GM12878 (cell line): ENCODE results near the gene ARID5B. TPM values are rescaled to one million over a fixed set of nuclear protein-coding genes. Genes with fewer than 3 reads are reported as not detected.

Experiments used
- ASH2L ChIP-seq: fragments of 300-600, 200-600 bp; sonication (generic); IDR thresholded peaks from 2 replicates; pipeline ENCODE4 v1.6.1; 2017; ENCODE audit warnings: low read depth, mild to moderate bottlenecking, borderline replicate concordance
- CREB1 ChIP-seq: IDR thresholded peaks from 2 replicates; pipeline ENCODE4 v1.6.1; 2012; ENCODE audit warnings: low read depth, mild to moderate bottlenecking, inconsistent platforms
- EGR1 ChIP-seq, 2 experiments: IDR thresholded peaks; 1 replicate in 1 of 2; 2 replicates in 1 of 2; pipeline ENCODE4 v1.6.1; 2011 to 2012; ENCODE audit warnings: low read depth in 2 of 2, low read length in 2 of 2, borderline replicate concordance in 1 of 2, mild to moderate bottlenecking in 1 of 2, moderate library complexity in 1 of 2
- EZH2 ChIP-seq: IDR thresholded peaks from 2 replicates; pipeline ENCODE4 v1.6.1; 2012; ENCODE audit warnings: low read depth, mild to moderate bottlenecking, control low read depth, inconsistent platforms, low read length, borderline replicate concordance; ENCODE audit not compliant: control insufficient read depth
- HDAC2 ChIP-seq: fragments of 200-600 bp; sonication (generic); IDR thresholded peaks from 2 replicates; pipeline ENCODE4 v1.6.1; 2017
- HDGF ChIP-seq: fragments of 450-650 bp; IDR thresholded peaks from 2 replicates; pipeline ENCODE4 v1.6.1; 2016; ENCODE audit warnings: antibody characterized with exemption
- IKZF1 ChIP-seq: fragments of 450-650 bp; conservative IDR thresholded peaks from 2 replicates; pipeline ENCODE4 v1.6.1; 2017; ENCODE audit warnings: antibody characterized with exemption, mild to moderate bottlenecking
- KLF5 ChIP-seq: fragments of 450-650 bp; IDR thresholded peaks from 2 replicates; pipeline ENCODE4 v1.6.1; 2014; ENCODE audit warnings: mild to moderate bottlenecking; ENCODE audit not compliant: partially characterized antibody
- NFYA ChIP-seq: IDR thresholded peaks from 2 replicates; pipeline ENCODE4 v1.6.1; 2011; ENCODE audit warnings: low read depth, mild to moderate bottlenecking, low read length, improper control_type of control experiment, borderline replicate concordance
- NR2F1 ChIP-seq: fragments of 450-650 bp; conservative IDR thresholded peaks from 2 replicates; pipeline ENCODE4 v1.6.1; 2017; ENCODE audit warnings: mild to moderate bottlenecking
- RFX5 ChIP-seq: IDR thresholded peaks from 2 replicates; pipeline ENCODE4 v1.6.1; 2011; ENCODE audit warnings: low read depth, low read length, improper control_type of control experiment
- WRNIP1 ChIP-seq: IDR thresholded peaks from 2 replicates; pipeline ENCODE4 v1.6.1; 2011; ENCODE audit warnings: low read depth, low read length, improper control_type of control experiment, borderline replicate concordance
- ZNF207 ChIP-seq: fragments of 450-650 bp; IDR thresholded peaks from 2 replicates; pipeline ENCODE4 v1.6.1; 2014; ENCODE audit warnings: antibody characterized with exemption, mild to moderate bottlenecking, borderline replicate concordance
- polyA plus RNA-seq, 11 experiments: library from polyadenylated mRNA; depleted of rRNA in 4 of 11; unstranded in 6 of 11; stranded (reverse) in 5 of 11; fragments of >200 nt; fragmentation: Nextera tagmentation in 4 of 11; fragmentation: Illumina TruSeq in 1 of 11; extraction: Ambion mirVana in 4 of 11; extraction: Trizol in 1 of 11; gene quantifications; 1 replicate in 1 of 11; 2 replicates in 10 of 11; pipeline versions ENCODE4 v1.2.1 to v1.2.3, GENCODE V29; 2011 to 2016; ENCODE audit warnings: inconsistent platforms in 2 of 11, missing spikeins in 2 of 11, low read depth in 1 of 11
- total RNA-seq, 4 experiments: library from RNA; depleted of rRNA in 3 of 4; stranded (reverse); fragments of >200 nt in 3 of 4; fragmentation: Illumina TruSeq in 1 of 4; extraction: Trizol in 1 of 4; gene quantifications; 2 replicates each; pipeline versions ENCODE4 v1.2.1 to v1.2.3, GENCODE V29; 2013 to 2021
- TF ChIP-seq, protein P1 (sequence below): fragments of 450-650 bp; IDR thresholded peaks from 2 replicates; pipeline ENCODE4 v1.6.1; 2017; ENCODE audit warnings: borderline replicate concordance
- TF ChIP-seq, protein P2 (sequence below): fragments of 450-650 bp; IDR thresholded peaks from 2 replicates; pipeline ENCODE4 v1.6.1; 2017; ENCODE audit warnings: mild to moderate bottlenecking, moderate library complexity
- TF ChIP-seq, protein P3 (sequence below): IDR thresholded peaks from 2 replicates; pipeline ENCODE4 v1.6.1; 2012; ENCODE audit warnings: mild to moderate bottlenecking, low read depth, low read length
- TF ChIP-seq, protein P4 (sequence below): fragments of 450-650 bp; IDR thresholded peaks from 2 replicates; pipeline ENCODE4 v1.6.1; 2017; ENCODE audit warnings: mild to moderate bottlenecking, low read depth, inconsistent platforms; ENCODE audit not compliant: poor library complexity, severe bottlenecking

The ARID5B gene
- total and polyA plus RNA-seq, 10 of the 15 experiments (the other 5 are each of a cell fraction or from before 2014, with no cell fraction given), result 2.7 to 8.5 (median 6.1) TPM

DNA sequence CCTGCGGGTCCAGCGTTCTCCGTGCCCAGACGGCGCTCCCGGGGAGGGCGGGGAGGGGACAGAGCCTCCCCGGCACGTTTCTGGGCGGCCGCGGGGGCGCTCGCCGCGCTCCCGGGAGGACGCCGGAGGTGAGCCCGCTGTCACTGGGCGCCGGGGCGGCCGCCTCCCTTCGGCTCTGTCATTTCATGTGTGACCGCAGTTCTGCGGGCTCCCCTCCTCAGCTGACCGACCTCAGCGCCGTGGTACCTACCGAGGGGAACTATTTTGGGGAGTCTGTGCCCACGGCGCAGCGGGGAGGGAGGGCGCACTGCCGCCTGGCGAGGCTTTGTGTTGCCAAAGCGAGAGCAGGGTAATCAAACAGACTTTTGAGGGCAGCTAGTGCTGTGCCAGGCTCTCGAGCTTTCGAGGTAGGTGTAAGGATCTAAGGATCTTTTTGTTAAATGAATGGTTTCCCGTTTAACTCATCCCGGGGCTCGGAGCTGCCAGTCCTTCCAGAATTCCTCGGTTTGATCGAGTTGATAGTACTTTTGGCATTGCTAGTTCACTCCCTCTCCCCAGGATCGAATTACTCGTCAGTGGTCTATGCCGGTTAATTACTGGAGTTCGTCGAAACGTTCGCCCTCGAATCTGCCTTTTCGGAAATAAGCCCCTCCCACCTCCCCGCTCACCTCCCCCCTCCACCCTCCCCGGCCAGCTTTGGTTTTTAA lies 1.9 kb downstream of the ARID5B start (continued):
- TF ChIP-seq WRNIP1 (no peak), ZNF207 (peak; percentile 86), HDAC2 (no peak), CREB1 (0 out of 2 replicates have a peak, but pooled peaks have one; percentile 9), NFYA (no peak), ASH2L (no peak; the same call in 1 of the 2 replicates), RFX5 (no peak; the same call in 1 of the 2 replicates), EGR1 (IDR thresholded peaks at IDR 0.05; ENCODE audit: borderline replicate concordance in 1 of 2, low read depth in 2 of 2, low read length in 2 of 2) (no peak), IKZF1 (peak; percentile 74), KLF5 (peak; percentile 80), HDGF (no peak), NR2F1 (peak; percentile 37; the same call in 1 of the 2 replicates), EZH2 (no peak)
- TF ChIP-seq, protein P1, sequence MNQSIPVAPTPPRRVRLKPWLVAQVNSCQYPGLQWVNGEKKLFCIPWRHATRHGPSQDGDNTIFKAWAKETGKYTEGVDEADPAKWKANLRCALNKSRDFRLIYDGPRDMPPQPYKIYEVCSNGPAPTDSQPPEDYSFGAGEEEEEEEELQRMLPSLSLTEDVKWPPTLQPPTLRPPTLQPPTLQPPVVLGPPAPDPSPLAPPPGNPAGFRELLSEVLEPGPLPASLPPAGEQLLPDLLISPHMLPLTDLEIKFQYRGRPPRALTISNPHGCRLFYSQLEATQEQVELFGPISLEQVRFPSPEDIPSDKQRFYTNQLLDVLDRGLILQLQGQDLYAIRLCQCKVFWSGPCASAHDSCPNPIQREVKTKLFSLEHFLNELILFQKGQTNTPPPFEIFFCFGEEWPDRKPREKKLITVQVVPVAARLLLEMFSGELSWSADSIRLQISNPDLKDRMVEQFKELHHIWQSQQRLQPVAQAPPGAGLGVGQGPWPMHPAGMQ, result no peak
- TF ChIP-seq, protein P2, sequence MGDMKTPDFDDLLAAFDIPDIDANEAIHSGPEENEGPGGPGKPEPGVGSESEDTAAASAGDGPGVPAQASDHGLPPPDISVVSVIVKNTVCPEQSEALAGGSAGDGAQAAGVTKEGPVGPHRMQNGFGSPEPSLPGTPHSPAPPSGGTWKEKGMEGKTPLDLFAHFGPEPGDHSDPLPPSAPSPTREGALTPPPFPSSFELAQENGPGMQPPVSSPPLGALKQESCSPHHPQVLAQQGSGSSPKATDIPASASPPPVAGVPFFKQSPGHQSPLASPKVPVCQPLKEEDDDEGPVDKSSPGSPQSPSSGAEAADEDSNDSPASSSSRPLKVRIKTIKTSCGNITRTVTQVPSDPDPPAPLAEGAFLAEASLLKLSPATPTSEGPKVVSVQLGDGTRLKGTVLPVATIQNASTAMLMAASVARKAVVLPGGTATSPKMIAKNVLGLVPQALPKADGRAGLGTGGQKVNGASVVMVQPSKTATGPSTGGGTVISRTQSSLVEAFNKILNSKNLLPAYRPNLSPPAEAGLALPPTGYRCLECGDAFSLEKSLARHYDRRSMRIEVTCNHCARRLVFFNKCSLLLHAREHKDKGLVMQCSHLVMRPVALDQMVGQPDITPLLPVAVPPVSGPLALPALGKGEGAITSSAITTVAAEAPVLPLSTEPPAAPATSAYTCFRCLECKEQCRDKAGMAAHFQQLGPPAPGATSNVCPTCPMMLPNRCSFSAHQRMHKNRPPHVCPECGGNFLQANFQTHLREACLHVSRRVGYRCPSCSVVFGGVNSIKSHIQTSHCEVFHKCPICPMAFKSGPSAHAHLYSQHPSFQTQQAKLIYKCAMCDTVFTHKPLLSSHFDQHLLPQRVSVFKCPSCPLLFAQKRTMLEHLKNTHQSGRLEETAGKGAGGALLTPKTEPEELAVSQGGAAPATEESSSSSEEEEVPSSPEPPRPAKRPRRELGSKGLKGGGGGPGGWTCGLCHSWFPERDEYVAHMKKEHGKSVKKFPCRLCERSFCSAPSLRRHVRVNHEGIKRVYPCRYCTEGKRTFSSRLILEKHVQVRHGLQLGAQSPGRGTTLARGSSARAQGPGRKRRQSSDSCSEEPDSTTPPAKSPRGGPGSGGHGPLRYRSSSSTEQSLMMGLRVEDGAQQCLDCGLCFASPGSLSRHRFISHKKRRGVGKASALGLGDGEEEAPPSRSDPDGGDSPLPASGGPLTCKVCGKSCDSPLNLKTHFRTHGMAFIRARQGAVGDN, result no peak
- TF ChIP-seq, protein P3, sequence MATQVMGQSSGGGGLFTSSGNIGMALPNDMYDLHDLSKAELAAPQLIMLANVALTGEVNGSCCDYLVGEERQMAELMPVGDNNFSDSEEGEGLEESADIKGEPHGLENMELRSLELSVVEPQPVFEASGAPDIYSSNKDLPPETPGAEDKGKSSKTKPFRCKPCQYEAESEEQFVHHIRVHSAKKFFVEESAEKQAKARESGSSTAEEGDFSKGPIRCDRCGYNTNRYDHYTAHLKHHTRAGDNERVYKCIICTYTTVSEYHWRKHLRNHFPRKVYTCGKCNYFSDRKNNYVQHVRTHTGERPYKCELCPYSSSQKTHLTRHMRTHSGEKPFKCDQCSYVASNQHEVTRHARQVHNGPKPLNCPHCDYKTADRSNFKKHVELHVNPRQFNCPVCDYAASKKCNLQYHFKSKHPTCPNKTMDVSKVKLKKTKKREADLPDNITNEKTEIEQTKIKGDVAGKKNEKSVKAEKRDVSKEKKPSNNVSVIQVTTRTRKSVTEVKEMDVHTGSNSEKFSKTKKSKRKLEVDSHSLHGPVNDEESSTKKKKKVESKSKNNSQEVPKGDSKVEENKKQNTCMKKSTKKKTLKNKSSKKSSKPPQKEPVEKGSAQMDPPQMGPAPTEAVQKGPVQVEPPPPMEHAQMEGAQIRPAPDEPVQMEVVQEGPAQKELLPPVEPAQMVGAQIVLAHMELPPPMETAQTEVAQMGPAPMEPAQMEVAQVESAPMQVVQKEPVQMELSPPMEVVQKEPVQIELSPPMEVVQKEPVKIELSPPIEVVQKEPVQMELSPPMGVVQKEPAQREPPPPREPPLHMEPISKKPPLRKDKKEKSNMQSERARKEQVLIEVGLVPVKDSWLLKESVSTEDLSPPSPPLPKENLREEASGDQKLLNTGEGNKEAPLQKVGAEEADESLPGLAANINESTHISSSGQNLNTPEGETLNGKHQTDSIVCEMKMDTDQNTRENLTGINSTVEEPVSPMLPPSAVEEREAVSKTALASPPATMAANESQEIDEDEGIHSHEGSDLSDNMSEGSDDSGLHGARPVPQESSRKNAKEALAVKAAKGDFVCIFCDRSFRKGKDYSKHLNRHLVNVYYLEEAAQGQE, result no peak
- TF ChIP-seq, protein P4, sequence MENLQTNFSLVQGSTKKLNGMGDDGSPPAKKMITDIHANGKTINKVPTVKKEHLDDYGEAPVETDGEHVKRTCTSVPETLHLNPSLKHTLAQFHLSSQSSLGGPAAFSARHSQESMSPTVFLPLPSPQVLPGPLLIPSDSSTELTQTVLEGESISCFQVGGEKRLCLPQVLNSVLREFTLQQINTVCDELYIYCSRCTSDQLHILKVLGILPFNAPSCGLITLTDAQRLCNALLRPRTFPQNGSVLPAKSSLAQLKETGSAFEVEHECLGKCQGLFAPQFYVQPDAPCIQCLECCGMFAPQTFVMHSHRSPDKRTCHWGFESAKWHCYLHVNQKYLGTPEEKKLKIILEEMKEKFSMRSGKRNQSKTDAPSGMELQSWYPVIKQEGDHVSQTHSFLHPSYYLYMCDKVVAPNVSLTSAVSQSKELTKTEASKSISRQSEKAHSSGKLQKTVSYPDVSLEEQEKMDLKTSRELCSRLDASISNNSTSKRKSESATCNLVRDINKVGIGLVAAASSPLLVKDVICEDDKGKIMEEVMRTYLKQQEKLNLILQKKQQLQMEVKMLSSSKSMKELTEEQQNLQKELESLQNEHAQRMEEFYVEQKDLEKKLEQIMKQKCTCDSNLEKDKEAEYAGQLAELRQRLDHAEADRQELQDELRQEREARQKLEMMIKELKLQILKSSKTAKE, result peak; percentile 22
